B cell (primary cell): ENCODE measurements around the gene COG5. TPM values are rescaled to one million over a fixed set of nuclear protein-coding genes. Genes with fewer than 3 reads are reported as not detected.

ENCODE experiments used
- ATAC-seq: fragments of 200-7000 bp; cut with Tn5 transposase; one replicate; pipeline ENCODE4 v1.10.0; 2021; ENCODE audit warnings: low read depth, mild to moderate bottlenecking, moderate number of reproducible peaks, moderate library complexity
- CTCF ChIA-PET: fragments of 350-600 bp; sonication (Branson Sonifier 250); formaldehyde crosslinking; loops from one replicate; lab custom pipeline; 2021; ENCODE audit warnings: antibody characterized with exemption, inconsistent platforms; lab: Charles Lee
- POLR2A ChIA-PET: fragments of 350-600 bp; sonication (Branson Sonifier 250); formaldehyde crosslinking; loops from one replicate; lab custom pipeline; 2021; ENCODE audit warnings: antibody characterized with exemption; lab: Charles Lee
- DNase-seq: peaks from one replicate; pipeline ENCODE4 v3.0.0; 2013
- H2AFZ ChIP-seq: 2 replicates; pipeline ENCODE4 v1.6.1; 2012; ENCODE audit warnings: mild to moderate bottlenecking, low read depth, low read length; ENCODE audit not compliant: insufficient read depth, poor library complexity, severe bottlenecking
- H3K27ac ChIP-seq, 2 donors: 1 replicate in 1 of 2; 2 replicates in 1 of 2; pipeline ENCODE4 v1.5.1; 2012 to 2013; ENCODE audit warnings: low read length in 2 of 2, mild to moderate bottlenecking in 2 of 2, moderate library complexity in 1 of 2
- H3K27me3 ChIP-seq, 4 experiments: fragments of 200-600 bp in 1 of 4; sonication (generic) in 1 of 4; replicated peaks in 1 of 4; 1 replicate in 2 of 4; 2 replicates in 2 of 4; pipeline versions ENCODE4 v1.6.1 to v1.7.0; 2013 to 2016; ENCODE audit warnings: low read length in 3 of 4, mild to moderate bottlenecking in 2 of 4, mixed read lengths in 1 of 4, moderate library complexity in 1 of 4; ENCODE audit not compliant: insufficient read depth in 4 of 4, control insufficient read depth in 3 of 4; ENCODE audit errors: control extremely low read depth in 1 of 4
- H3K36me3 ChIP-seq, 2 experiments: replicated peaks in 1 of 2; 1 replicate in 1 of 2; 2 replicates in 1 of 2; pipeline versions ENCODE4 v1.6.1 to v1.7.1; 2013; ENCODE audit warnings: low read length in 1 of 2; ENCODE audit not compliant: insufficient read depth in 2 of 2, control insufficient read depth in 1 of 2; ENCODE audit errors: control extremely low read depth in 1 of 2, extremely low read depth in 1 of 2
- H3K4me1 ChIP-seq, 2 donors: fragments of 200-600 bp in 1 of 2; sonication (generic) in 1 of 2; 1 replicate in 1 of 2; 2 replicates in 1 of 2; pipeline versions ENCODE4 v1.5.1 to v1.6.1; 2013 to 2017; ENCODE audit warnings: low read length in 2 of 2; ENCODE audit not compliant: control insufficient read depth in 2 of 2, insufficient read depth in 2 of 2
- H3K4me2 ChIP-seq: replicated peaks from 2 replicates; pipeline ENCODE3; 2012; ENCODE audit warnings: mild to moderate bottlenecking, low read depth, low read length; ENCODE audit not compliant: poor library complexity, severe bottlenecking
- H3K4me3 ChIP-seq, 5 experiments: fragments of 200-600 bp in 1 of 5; sonication (generic) in 1 of 5; 1 replicate in 3 of 5; 2 replicates in 2 of 5; pipeline versions ENCODE4 v1.5.1 to v1.7.0; 2011 to 2016; ENCODE audit warnings: low read length in 4 of 5, mild to moderate bottlenecking in 4 of 5, low read depth in 2 of 5, control low read depth in 1 of 5, moderate library complexity in 1 of 5; ENCODE audit not compliant: insufficient read depth in 1 of 5; ENCODE audit errors: control extremely low read depth in 1 of 5, extremely low read depth in 1 of 5
- H3K79me2 ChIP-seq: fragments of 200-600 bp; sonication (generic); one replicate; pipeline ENCODE4 v1.6.0; 2016; ENCODE audit warnings: low read length; ENCODE audit not compliant: control insufficient read depth, insufficient read depth
- H3K9ac ChIP-seq: fragments of 200-600 bp; sonication (generic); 2 replicates; pipeline ENCODE4 v1.6.1; 2017; ENCODE audit warnings: mild to moderate bottlenecking, low read length, moderate library complexity
- H3K9me3 ChIP-seq, 3 donors: one replicate each; pipeline versions ENCODE4 v1.6.1 to v1.7.1; 2013; ENCODE audit warnings: low read length in 2 of 3; ENCODE audit not compliant: control insufficient read depth in 2 of 3, insufficient read depth in 1 of 3; ENCODE audit errors: control extremely low read depth in 1 of 3
- H4K20me1 ChIP-seq: 2 replicates; pipeline ENCODE4 v1.6.0; 2012; ENCODE audit warnings: mild to moderate bottlenecking, low read length; ENCODE audit not compliant: insufficient read depth, control insufficient read depth, poor library complexity, severe bottlenecking
- H3K27ac Mint-ChIP-seq: one replicate; pipeline ENCODE4 v1.8.0; 2021; ENCODE audit warnings: mixed read lengths
- H3K27me3 Mint-ChIP-seq: one replicate; pipeline ENCODE4 v1.8.0; 2021; ENCODE audit warnings: mixed read lengths
- H3K4me1 Mint-ChIP-seq: one replicate; pipeline ENCODE4 v1.8.0; 2021; ENCODE audit warnings: mixed read lengths
- H3K4me3 Mint-ChIP-seq: one replicate; pipeline ENCODE4 v1.8.0; 2021; ENCODE audit warnings: mixed read lengths
- H3K9me3 Mint-ChIP-seq: one replicate; pipeline ENCODE4 v1.8.0; 2022; ENCODE audit warnings: mixed read lengths; ENCODE audit not compliant: insufficient read depth
- CTCF ChIP-seq: fragments of 200-600 bp; IDR thresholded peaks from one replicate; pipeline ENCODE4 v1.8.0; 2022; ENCODE audit warnings: antibody characterized with exemption, mild to moderate bottlenecking
- EZH2 ChIP-seq: IDR thresholded peaks from 2 replicates; pipeline ENCODE4 v1.6.1; 2012; ENCODE audit warnings: borderline replicate concordance, low read depth, mild to moderate bottlenecking, moderate library complexity, low read length; ENCODE audit not compliant: insufficient read depth, poor library complexity, severe bottlenecking
- WGBS: methylation state at CpG from one replicate; pipeline ENCODE4 v1.1.5; 2013; ENCODE audit warnings: missing lambda C conversion rate; ENCODE audit not compliant: insufficient coverage; 5-methylcytosine and 5-hydroxymethylcytosine counted together
- intact Hi-C: fragments of 100-400 bp; cut with micrococcal nuclease; formaldehyde crosslinking; loops from one replicate; pipeline ENCODE4 v1.10.0; 2022
- polyA plus RNA-seq: library from polyadenylated mRNA; depleted of rRNA; stranded (reverse); fragments of >200 nt; gene quantifications from 2 replicates; pipeline ENCODE4 v1.2.3, GENCODE V29; 2012
- total RNA-seq, 2 donors: library from RNA; stranded (reverse); fragments of 120-200 nt in 1 of 2; gene quantifications; 1 replicate in 1 of 2; 2 replicates in 1 of 2; pipeline versions ENCODE4 v1.2.3 to v1.2.4, GENCODE V29; 2013 to 2022

The COG5 gene
- total and polyA plus RNA-seq, 2 donors (not counting 1 experiment from before 2014, with no cell fraction given), result 7.0 to 73.0 TPM

DNA sequence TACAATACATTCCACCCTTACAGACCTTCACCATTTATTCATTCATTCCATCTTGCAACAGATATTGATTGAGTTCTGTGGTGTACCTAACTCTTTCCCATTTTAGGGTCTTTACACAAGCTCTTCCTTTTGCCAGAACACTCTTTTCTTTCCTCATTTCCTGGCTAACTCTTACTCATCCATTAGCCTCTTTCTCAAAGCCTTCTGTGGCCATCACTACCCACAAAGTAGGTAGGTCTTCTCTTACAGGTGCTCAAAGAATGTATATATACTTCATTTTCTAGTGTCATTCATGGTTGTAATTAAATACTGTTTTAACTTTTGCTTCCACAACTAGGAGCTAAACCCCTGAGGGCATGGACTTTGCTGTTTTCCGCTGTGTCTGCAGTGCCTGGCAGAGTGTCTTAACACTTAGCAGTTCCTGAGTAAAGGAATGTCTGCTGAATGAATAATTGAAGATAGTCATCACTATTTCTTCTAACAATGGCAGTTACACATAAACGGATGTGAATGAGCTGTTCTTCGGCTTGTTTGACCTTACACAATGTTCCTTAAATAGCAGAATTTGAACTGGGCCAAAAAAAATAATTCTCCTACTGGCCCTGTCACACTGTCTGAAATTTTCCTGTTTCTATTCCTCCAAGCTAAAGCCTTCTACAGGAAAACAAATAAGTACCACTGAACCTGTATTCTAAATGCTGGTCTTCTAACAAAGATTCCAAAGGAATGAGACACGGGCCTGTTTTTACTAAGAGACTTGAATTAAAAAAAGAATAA, 31.4 kb upstream of the COG5 start:
- ChIA-PET POLR2A (no interaction called here), CTCF (interaction anchor here (1.2 kb wide), 1 partner anchor 131 kb away, joined by 3 read pairs; no protein-coding TSS in a partner anchor)
- Mint-ChIP-seq H3K4me1 (no peaks in the 10 kb centered on the region), H3K4me3 (no peak overlapping the region), H3K27me3 (no peaks in the 10 kb centered on the region), H3K27ac (no peak overlapping the region), H3K9me3 (no peaks in the 10 kb centered on the region)
- no peak overlapping the region for H3K9ac ChIP-seq
- no peaks in the 10 kb centered on the region for H3K4me1 ChIP-seq
- no peaks in the 10 kb centered on the region for H3K79me2 ChIP-seq
- ATAC-seq (no peak), DNase-seq (no peak)
- H3K4me3 ChIP-seq, result no peak overlapping the region
- intact Hi-C loops, result no loop called here
- H3K9me3 ChIP-seq, result no peaks in the 10 kb centered on the region
- H3K36me3 ChIP-seq, result peaks cover 7 to 16% of the 10 kb centered on the region in 2 experiments
- no peak overlapping the region for H3K27ac ChIP-seq
- no peaks in the 10 kb centered on the region for H3K27me3 ChIP-seq
- TF ChIP-seq EZH2 (no peak), CTCF (no peak)
- no peaks in the 10 kb centered on the region for H4K20me1 ChIP-seq
- 100% methylated on average over 2 of the region's 4 CpGs for WGBS
- H3K4me2 ChIP-seq, result no peak overlapping the region
- no peak overlapping the region for H2AFZ ChIP-seq

DNA sequence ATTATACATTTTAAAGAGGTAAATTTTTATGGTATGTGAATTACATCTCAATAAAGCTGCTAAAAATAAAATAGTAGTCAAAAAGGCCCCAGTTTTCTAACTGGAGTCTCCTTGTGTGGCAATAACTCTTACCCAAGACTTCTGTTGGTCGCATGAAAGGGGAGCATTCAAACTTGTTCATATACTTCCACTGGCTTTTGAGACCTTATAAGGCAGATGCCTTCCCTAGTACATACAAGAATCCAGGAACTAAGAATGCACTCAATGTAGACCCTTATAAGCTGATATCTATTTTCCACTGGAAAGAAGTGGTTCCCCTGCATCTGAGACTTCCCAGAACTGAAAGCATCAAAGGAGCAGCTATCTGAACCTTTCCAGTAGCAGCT, 29.3 kb upstream of the COG5 start:
- Mint-ChIP-seq H3K4me1 (no peaks in the 10 kb centered on the region), H3K9me3 (no peaks in the 10 kb centered on the region), H3K4me3 (no peak overlapping the region), H3K27me3 (no peaks in the 10 kb centered on the region), H3K27ac (no peak overlapping the region)
- WGBS, result 94% methylated on average over 1 of the region's 1 CpG
- ATAC-seq (no peak), DNase-seq (no peak)
- Histone ChIP-seq H3K79me2 (no peaks in the 10 kb centered on the region), H3K27me3 (no peaks in the 10 kb centered on the region), H3K9ac (no peak overlapping the region), H2AFZ (no peak overlapping the region), H4K20me1 (no peaks in the 10 kb centered on the region), H3K4me3 (no peak overlapping the region), H3K36me3 (peaks cover 7 to 16% of the 10 kb centered on the region in 2 experiments), H3K9me3 (no peaks in the 10 kb centered on the region), H3K27ac (no peak overlapping the region), H3K4me2 (no peak overlapping the region), H3K4me1 (no peaks in the 10 kb centered on the region)
- intact Hi-C loops, result no loop called here
- TF ChIP-seq CTCF (no peak), EZH2 (no peak)
- ChIA-PET POLR2A (no interaction called here), CTCF (interaction anchor here (1.6 to 2.4 kb wide), 2 partner anchors 68 to 130 kb away, joined by 4 to 7 read pairs; partner anchors contain the start of gene SLC26A4)
